DND-41 (cell line): ENCODE data around the gene MORN4.

Experiments
- CTCF ChIP-seq: IDR thresholded peaks from 2 replicates; pipeline ENCODE4 v1.5.1; 2012; ENCODE audit warnings: borderline replicate concordance, low read length, moderate library complexity, mild to moderate bottlenecking; ENCODE audit not compliant: poor library complexity, severe bottlenecking; ENCODE audit errors: extremely low read depth
- EZH2 ChIP-seq: IDR thresholded peaks from 3 replicates; pipeline ENCODE4 v1.6.1; 2012; ENCODE audit warnings: borderline replicate concordance, low read depth, mild to moderate bottlenecking, moderate library complexity, low read length, inconsistent platforms; ENCODE audit not compliant: severe bottlenecking

- no peak for TF ChIP-seq CTCF
- no peak for TF ChIP-seq EZH2
Measured at GRCh38 chr10:97573672-97574071, 59.6 kb downstream of the MORN4 start.
